Smooth muscle cell (in vitro differentiated cells): ENCODE data around the gene CHAT. TPM values are rescaled to one million over a fixed set of nuclear protein-coding genes. Genes with fewer than 3 reads are reported as not detected.

ENCODE experiments used
- DNase-seq: peaks from one replicate; lab custom pipeline; 2025; ENCODE audit not compliant: unreplicated experiment; lab: John Stamatoyannopoulos, UW
- H2AFZ ChIP-seq: fragments of 200-600 bp; sonication (generic); 2 replicates; pipeline ENCODE4 v1.6.0; 2016; ENCODE audit warnings: antibody characterized with exemption, low read depth, mild to moderate bottlenecking
- H3F3A ChIP-seq: fragments of 200-600 bp; sonication (generic); 2 replicates; pipeline ENCODE4 v1.6.0; 2017; ENCODE audit warnings: antibody characterized with exemption, low read depth
- H3K27ac ChIP-seq: fragments of 200-600 bp; sonication (generic); 2 replicates; pipeline ENCODE4 v1.5.1; 2016; ENCODE audit warnings: low read depth, mild to moderate bottlenecking
- H3K27me3 ChIP-seq: fragments of 200-600 bp; sonication (generic); 2 replicates; pipeline ENCODE4 v1.6.1; 2016; ENCODE audit warnings: low read depth, mild to moderate bottlenecking
- H3K36me3 ChIP-seq: fragments of 200-600 bp; sonication (generic); 2 replicates; pipeline ENCODE4 v1.5.1; 2016; ENCODE audit warnings: low read depth
- H3K4me1 ChIP-seq: fragments of 200-600 bp; sonication (generic); 2 replicates; pipeline ENCODE4 v1.5.1; 2016; ENCODE audit warnings: low read depth
- H3K4me2 ChIP-seq: fragments of 200-600 bp; sonication (generic); 2 replicates; pipeline ENCODE4 v1.6.0; 2016; ENCODE audit warnings: mild to moderate bottlenecking
- H3K4me3 ChIP-seq: fragments of 200-600 bp; sonication (generic); 2 replicates; pipeline ENCODE4 v1.5.1; 2016; ENCODE audit warnings: mild to moderate bottlenecking
- H3K79me2 ChIP-seq: fragments of 200-600 bp; sonication (generic); 2 replicates; pipeline ENCODE4 v1.6.0; 2016; ENCODE audit warnings: low read depth, mild to moderate bottlenecking
- H3K9ac ChIP-seq: fragments of 200-600 bp; sonication (generic); 2 replicates; pipeline ENCODE4 v1.6.0; 2016; ENCODE audit warnings: low read depth
- H3K9me3 ChIP-seq: fragments of 200-600 bp; sonication (generic); replicated peaks from 2 replicates; pipeline ENCODE4 v1.5.1; 2016; ENCODE audit warnings: low read depth
- H4K20me1 ChIP-seq: fragments of 200-600 bp; sonication (generic); 2 replicates; pipeline ENCODE4 v1.6.0; 2016; ENCODE audit warnings: low read depth
- WGBS: methylation state at CpG from one replicate; pipeline ENCODE4 v1.1.7; 2016; ENCODE audit warnings: low lambda C conversion rate; 5-methylcytosine and 5-hydroxymethylcytosine counted together
- polyA plus RNA-seq: library from polyadenylated mRNA; unstranded; fragments of >200 nt; fragmentation: Nextera tagmentation; extraction: Ambion mirVana; gene quantifications from 2 replicates; pipeline ENCODE4 v1.2.1, GENCODE V29; 2016
- total RNA-seq: library from RNA; depleted of rRNA; stranded (reverse); fragments of >200 nt; gene quantifications from 2 replicates; pipeline ENCODE4 v1.2.3, GENCODE V29; 2014
- TF ChIP-seq, protein P1 (sequence below): fragments of 200-600 bp; sonication (generic); IDR thresholded peaks from 2 replicates; pipeline ENCODE4 v1.5.1; 2017; ENCODE audit warnings: borderline replicate concordance, mild to moderate bottlenecking, antibody characterized with exemption; ENCODE audit not compliant: insufficient read depth, poor library complexity, severe bottlenecking

CHAT gene
- total and polyA plus RNA-seq, 2 experiments from 2014 or later = not detected

DNA sequence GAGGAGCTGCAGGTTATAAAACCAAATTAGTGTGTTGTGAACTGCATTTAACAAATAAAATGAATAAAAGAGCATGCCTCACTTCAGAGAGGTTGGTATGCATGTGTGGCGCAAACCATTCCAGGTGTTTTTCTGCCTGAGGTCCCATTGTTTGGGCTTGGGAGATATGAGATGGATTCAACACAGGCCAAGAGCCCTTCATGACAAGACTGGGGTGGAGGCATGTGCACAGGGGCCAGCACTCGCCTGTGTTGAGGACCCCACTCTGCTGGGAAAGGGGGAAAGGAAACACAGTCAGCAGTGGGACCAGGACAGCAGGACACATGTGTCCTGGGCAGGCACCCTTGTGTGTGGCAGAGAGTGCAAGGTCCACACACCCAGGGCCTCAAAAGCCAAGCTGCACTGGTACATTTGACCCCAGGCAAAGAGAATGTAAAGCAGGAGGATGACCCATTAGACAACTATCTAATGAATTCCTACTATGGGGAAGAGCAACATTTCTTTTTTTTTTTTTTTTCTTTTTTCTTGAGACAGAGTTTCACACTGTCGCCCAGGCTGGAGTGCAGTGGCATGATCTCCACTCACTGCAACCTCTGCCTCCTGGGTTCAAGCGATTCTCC is 12.9 kb upstream of the CHAT start:
- no peaks in the 10 kb centered on the region for H3K9me3 ChIP-seq
- H3K9ac ChIP-seq = no peak overlapping the region
- DNase-seq = no peak
- TF ChIP-seq, protein P1, sequence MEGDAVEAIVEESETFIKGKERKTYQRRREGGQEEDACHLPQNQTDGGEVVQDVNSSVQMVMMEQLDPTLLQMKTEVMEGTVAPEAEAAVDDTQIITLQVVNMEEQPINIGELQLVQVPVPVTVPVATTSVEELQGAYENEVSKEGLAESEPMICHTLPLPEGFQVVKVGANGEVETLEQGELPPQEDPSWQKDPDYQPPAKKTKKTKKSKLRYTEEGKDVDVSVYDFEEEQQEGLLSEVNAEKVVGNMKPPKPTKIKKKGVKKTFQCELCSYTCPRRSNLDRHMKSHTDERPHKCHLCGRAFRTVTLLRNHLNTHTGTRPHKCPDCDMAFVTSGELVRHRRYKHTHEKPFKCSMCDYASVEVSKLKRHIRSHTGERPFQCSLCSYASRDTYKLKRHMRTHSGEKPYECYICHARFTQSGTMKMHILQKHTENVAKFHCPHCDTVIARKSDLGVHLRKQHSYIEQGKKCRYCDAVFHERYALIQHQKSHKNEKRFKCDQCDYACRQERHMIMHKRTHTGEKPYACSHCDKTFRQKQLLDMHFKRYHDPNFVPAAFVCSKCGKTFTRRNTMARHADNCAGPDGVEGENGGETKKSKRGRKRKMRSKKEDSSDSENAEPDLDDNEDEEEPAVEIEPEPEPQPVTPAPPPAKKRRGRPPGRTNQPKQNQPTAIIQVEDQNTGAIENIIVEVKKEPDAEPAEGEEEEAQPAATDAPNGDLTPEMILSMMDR = no peak
- no peak overlapping the region for H3K27ac ChIP-seq
- H3K36me3 ChIP-seq = no peaks in the 10 kb centered on the region
- H3K79me2 ChIP-seq = no peaks in the 10 kb centered on the region
- no peaks in the 10 kb centered on the region for H4K20me1 ChIP-seq
- H3F3A ChIP-seq = no peaks in the 10 kb centered on the region
- no peak overlapping the region for H2AFZ ChIP-seq
- H3K4me3 ChIP-seq = no peak overlapping the region
- H3K4me2 ChIP-seq = no peak overlapping the region
- H3K4me1 ChIP-seq = no peaks in the 10 kb centered on the region
- peaks cover 37% of the 10 kb centered on the region for H3K27me3 ChIP-seq
- 73% methylated on average over 4 of the region's 4 CpGs for WGBS

DNA sequence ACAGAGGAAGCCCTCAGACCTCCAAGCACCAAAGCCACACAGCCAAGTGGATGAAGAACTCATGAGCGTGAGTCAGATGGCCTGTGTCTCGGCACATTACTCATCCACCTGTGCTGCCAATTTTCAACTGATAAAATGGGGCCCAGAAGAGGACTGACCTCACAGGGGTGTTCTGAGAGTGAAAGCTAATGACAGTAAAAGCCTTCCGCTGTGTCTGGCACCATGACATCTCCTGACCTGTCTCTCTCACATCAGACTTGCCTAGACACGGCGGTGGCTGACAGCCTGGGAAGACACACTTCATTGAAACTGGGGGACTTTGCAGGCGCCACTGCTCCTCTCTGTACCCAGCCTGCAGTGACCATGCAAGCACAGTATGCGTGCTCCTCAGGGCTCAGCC is 12.0 kb upstream of the CHAT start:
- H3K4me3 ChIP-seq = no peak overlapping the region
- no peak overlapping the region for H3K4me2 ChIP-seq

DNA sequence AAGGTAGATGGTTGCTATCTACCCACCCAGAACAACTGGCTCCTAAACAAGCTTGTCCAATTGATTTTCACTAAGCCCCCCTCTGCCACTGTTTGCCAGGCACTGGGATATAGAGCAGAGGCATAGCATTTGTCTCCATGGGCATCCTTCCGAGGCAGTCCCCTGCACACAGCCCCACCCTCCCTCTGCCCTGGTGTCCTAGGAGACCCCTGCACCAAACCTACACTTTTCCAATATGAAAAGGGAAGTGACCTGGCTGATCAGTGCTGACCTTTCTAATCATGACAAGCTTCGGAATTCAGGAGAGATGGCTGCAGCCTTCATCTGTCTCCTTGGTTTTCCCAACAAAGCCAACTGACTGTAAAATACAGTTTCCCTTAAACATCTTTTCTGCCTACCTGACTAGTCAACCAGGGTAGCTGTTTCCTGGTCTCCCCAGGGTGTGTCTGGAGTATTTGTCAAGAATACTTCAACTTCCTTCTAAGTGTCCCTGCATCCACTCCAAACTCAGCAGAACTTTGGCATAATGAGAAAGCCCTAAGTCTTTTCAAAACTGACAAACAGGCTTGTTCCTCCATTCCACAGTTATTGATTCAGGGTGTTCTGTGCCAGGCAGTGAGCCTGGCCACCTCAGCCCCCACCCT is 11.3 kb upstream of the CHAT start:
- Histone ChIP-seq H3K9ac (no peak overlapping the region), H3K4me3 (no peak overlapping the region), H4K20me1 (no peaks in the 10 kb centered on the region), H3K36me3 (no peaks in the 10 kb centered on the region), H2AFZ (no peak overlapping the region), H3K27me3 (peaks cover 41% of the 10 kb centered on the region), H3K4me1 (no peaks in the 10 kb centered on the region), H3K9me3 (no peaks in the 10 kb centered on the region), H3K27ac (no peak overlapping the region), H3K79me2 (no peaks in the 10 kb centered on the region), H3K4me2 (no peak overlapping the region), H3F3A (no peaks in the 10 kb centered on the region)
- DNase-seq = no peak
- WGBS = 94% methylated on average over 2 of the region's 2 CpGs
- TF ChIP-seq, protein P1 = no peak

More for the DNA sequence above, 12.0 kb upstream of the CHAT start:
- H3F3A ChIP-seq = no peaks in the 10 kb centered on the region
- H3K79me2 ChIP-seq = no peaks in the 10 kb centered on the region
- no peaks in the 10 kb centered on the region for H4K20me1 ChIP-seq
- no peaks in the 10 kb centered on the region for H3K4me1 ChIP-seq
- H3K27ac ChIP-seq = no peak overlapping the region
- TF ChIP-seq, protein P1 = no peak
- no peak overlapping the region for H2AFZ ChIP-seq
- DNase-seq = no peak
- H3K36me3 ChIP-seq = no peaks in the 10 kb centered on the region
- no peak overlapping the region for H3K9ac ChIP-seq
- 72% methylated on average over 6 of the region's 7 CpGs for WGBS
- peaks cover 37% of the 10 kb centered on the region for H3K27me3 ChIP-seq
- H3K9me3 ChIP-seq = no peaks in the 10 kb centered on the region
